Smooth muscle cell (in vitro differentiated cells): Measurements from ENCODE around the gene STRADB. TPM values are rescaled to one million over a fixed set of nuclear protein-coding genes. Genes with fewer than 3 reads are reported as not detected.

ENCODE experiments used
- DNase-seq: peaks from one replicate; lab custom pipeline; 2025; ENCODE audit not compliant: unreplicated experiment; lab: John Stamatoyannopoulos, UW
- H2AFZ ChIP-seq: fragments of 200-600 bp; sonication (generic); 2 replicates; pipeline ENCODE4 v1.6.0; 2016; ENCODE audit warnings: antibody characterized with exemption, low read depth, mild to moderate bottlenecking
- H3F3A ChIP-seq: fragments of 200-600 bp; sonication (generic); 2 replicates; pipeline ENCODE4 v1.6.0; 2017; ENCODE audit warnings: antibody characterized with exemption, low read depth
- H3K27ac ChIP-seq: fragments of 200-600 bp; sonication (generic); 2 replicates; pipeline ENCODE4 v1.5.1; 2016; ENCODE audit warnings: low read depth, mild to moderate bottlenecking
- H3K27me3 ChIP-seq: fragments of 200-600 bp; sonication (generic); 2 replicates; pipeline ENCODE4 v1.6.1; 2016; ENCODE audit warnings: low read depth, mild to moderate bottlenecking
- H3K36me3 ChIP-seq: fragments of 200-600 bp; sonication (generic); 2 replicates; pipeline ENCODE4 v1.5.1; 2016; ENCODE audit warnings: low read depth
- H3K4me1 ChIP-seq: fragments of 200-600 bp; sonication (generic); 2 replicates; pipeline ENCODE4 v1.5.1; 2016; ENCODE audit warnings: low read depth
- H3K4me2 ChIP-seq: fragments of 200-600 bp; sonication (generic); 2 replicates; pipeline ENCODE4 v1.6.0; 2016; ENCODE audit warnings: mild to moderate bottlenecking
- H3K4me3 ChIP-seq: fragments of 200-600 bp; sonication (generic); 2 replicates; pipeline ENCODE4 v1.5.1; 2016; ENCODE audit warnings: mild to moderate bottlenecking
- H3K79me2 ChIP-seq: fragments of 200-600 bp; sonication (generic); 2 replicates; pipeline ENCODE4 v1.6.0; 2016; ENCODE audit warnings: low read depth, mild to moderate bottlenecking
- H3K9ac ChIP-seq: fragments of 200-600 bp; sonication (generic); 2 replicates; pipeline ENCODE4 v1.6.0; 2016; ENCODE audit warnings: low read depth
- H3K9me3 ChIP-seq: fragments of 200-600 bp; sonication (generic); replicated peaks from 2 replicates; pipeline ENCODE4 v1.5.1; 2016; ENCODE audit warnings: low read depth
- H4K20me1 ChIP-seq: fragments of 200-600 bp; sonication (generic); 2 replicates; pipeline ENCODE4 v1.6.0; 2016; ENCODE audit warnings: low read depth
- WGBS: methylation state at CpG from one replicate; pipeline ENCODE4 v1.1.7; 2016; ENCODE audit warnings: low lambda C conversion rate; 5-methylcytosine and 5-hydroxymethylcytosine counted together
- polyA plus RNA-seq: library from polyadenylated mRNA; unstranded; fragments of >200 nt; fragmentation: Nextera tagmentation; extraction: Ambion mirVana; gene quantifications from 2 replicates; pipeline ENCODE4 v1.2.1, GENCODE V29; 2016
- total RNA-seq: library from RNA; depleted of rRNA; stranded (reverse); fragments of >200 nt; gene quantifications from 2 replicates; pipeline ENCODE4 v1.2.3, GENCODE V29; 2014
- TF ChIP-seq, protein P1 (sequence below): fragments of 200-600 bp; sonication (generic); IDR thresholded peaks from 2 replicates; pipeline ENCODE4 v1.5.1; 2017; ENCODE audit warnings: borderline replicate concordance, mild to moderate bottlenecking, antibody characterized with exemption; ENCODE audit not compliant: insufficient read depth, poor library complexity, severe bottlenecking

The STRADB gene
- total and polyA plus RNA-seq, 2 experiments from 2014 or later = 15.8 to 20.5 TPM

DNA sequence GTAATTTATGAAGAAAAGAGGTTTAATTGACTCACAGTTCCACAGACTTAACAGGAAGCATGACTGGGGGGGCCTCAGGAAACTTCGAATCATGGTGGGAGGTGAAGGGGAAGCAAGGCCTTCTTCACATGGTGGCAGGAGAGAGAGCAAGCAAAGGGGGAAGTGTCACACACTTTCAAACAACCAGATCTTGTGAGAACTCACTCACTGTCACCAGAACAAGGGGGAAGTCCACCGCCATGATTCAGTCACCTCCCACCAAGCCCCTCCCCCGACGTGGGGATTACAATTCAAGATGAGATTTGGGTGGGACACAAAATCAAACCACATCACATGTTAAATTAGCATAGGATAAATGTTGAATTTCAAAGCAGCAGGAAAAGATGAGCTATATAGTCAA, 56.2 kb downstream of the STRADB start:
- H3K36me3 ChIP-seq = no peaks in the 10 kb centered on the region
- H3K27ac ChIP-seq = no peak overlapping the region
- no peaks in the 10 kb centered on the region for H3F3A ChIP-seq
- no peak overlapping the region for H3K4me3 ChIP-seq
- H3K9me3 ChIP-seq = no peaks in the 10 kb centered on the region
- no peaks in the 10 kb centered on the region for H3K4me1 ChIP-seq
- H3K9ac ChIP-seq = no peak overlapping the region
- no peak overlapping the region for H3K4me2 ChIP-seq
- no peaks in the 10 kb centered on the region for H3K27me3 ChIP-seq
- TF ChIP-seq, protein P1, sequence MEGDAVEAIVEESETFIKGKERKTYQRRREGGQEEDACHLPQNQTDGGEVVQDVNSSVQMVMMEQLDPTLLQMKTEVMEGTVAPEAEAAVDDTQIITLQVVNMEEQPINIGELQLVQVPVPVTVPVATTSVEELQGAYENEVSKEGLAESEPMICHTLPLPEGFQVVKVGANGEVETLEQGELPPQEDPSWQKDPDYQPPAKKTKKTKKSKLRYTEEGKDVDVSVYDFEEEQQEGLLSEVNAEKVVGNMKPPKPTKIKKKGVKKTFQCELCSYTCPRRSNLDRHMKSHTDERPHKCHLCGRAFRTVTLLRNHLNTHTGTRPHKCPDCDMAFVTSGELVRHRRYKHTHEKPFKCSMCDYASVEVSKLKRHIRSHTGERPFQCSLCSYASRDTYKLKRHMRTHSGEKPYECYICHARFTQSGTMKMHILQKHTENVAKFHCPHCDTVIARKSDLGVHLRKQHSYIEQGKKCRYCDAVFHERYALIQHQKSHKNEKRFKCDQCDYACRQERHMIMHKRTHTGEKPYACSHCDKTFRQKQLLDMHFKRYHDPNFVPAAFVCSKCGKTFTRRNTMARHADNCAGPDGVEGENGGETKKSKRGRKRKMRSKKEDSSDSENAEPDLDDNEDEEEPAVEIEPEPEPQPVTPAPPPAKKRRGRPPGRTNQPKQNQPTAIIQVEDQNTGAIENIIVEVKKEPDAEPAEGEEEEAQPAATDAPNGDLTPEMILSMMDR = no peak
- DNase-seq = no peak
- no peaks in the 10 kb centered on the region for H4K20me1 ChIP-seq
- H2AFZ ChIP-seq = no peak overlapping the region
- WGBS = 92% methylated on average over 4 of the region's 4 CpGs
- no peaks in the 10 kb centered on the region for H3K79me2 ChIP-seq

DNA sequence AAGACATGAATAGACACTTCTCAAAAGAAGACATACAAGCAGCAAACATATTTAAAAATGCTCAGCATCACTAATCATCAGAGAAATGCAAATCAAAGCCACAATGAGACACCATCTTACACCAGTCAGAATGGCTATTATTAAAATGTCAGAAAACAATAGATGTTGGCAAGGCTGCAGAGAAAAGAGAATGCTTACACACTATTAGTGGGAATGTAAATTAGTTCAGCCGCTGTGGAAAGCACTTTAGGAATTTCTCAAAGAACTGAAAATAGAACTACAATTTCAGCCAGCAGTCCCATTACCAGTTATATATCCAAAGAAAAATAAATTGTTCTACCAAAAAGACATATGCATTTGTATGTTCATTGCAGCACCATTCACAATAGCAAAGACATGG, 61.7 kb downstream of the STRADB start:
- no peaks in the 10 kb centered on the region for H3K4me1 ChIP-seq
- no peaks in the 10 kb centered on the region for H3F3A ChIP-seq
- no peaks in the 10 kb centered on the region for H3K27me3 ChIP-seq
- no peak overlapping the region for H3K9ac ChIP-seq
- no peak overlapping the region for H3K4me3 ChIP-seq
- H3K9me3 ChIP-seq = no peaks in the 10 kb centered on the region
- H3K36me3 ChIP-seq = no peaks in the 10 kb centered on the region
- TF ChIP-seq, protein P1 = no peak
- H4K20me1 ChIP-seq = no peaks in the 10 kb centered on the region
- no peak overlapping the region for H3K4me2 ChIP-seq
- H3K79me2 ChIP-seq = no peaks in the 10 kb centered on the region
- WGBS = 64% methylated on average over 1 of the region's 1 CpG
- no peak overlapping the region for H3K27ac ChIP-seq
- H2AFZ ChIP-seq = no peak overlapping the region
- no peak for DNase-seq

DNA sequence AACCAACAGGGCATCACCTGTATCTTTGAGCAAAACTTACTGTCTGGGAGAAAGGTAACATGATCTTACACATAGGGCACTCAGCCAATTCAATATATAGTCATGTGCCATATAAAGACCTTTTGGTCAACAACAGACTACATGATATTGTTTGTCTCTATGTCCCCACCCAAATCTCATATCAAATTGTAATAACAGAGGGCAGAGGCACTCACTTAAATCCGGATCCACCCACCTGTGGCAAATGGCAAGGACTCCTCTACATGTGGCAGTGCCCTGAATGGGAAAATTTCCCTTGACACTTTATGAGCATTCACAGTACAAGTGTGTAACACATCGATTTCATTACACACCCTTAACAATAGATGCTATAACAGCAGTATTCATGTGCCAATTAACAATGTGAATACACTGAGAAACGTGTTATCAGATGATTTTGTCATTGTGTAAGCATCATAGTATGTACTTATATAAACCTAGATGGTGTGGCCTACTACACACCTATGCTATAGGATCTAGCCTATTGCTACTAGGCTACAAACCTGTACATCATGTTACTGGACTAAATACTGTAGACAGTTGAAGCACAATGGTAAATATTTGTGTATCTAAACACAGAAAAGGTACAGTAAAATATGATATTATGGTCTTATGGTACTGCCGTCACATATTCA, 64.2 kb downstream of the STRADB start:
- H3K79me2 ChIP-seq = no peaks in the 10 kb centered on the region
- no peak for DNase-seq
- H3F3A ChIP-seq = no peaks in the 10 kb centered on the region
- H3K4me1 ChIP-seq = no peaks in the 10 kb centered on the region
- TF ChIP-seq, protein P1 = no peak
- no peak overlapping the region for H3K4me3 ChIP-seq
- H3K4me2 ChIP-seq = no peak overlapping the region
- H3K27ac ChIP-seq = no peak overlapping the region
- H3K36me3 ChIP-seq = no peaks in the 10 kb centered on the region
- no peak overlapping the region for H2AFZ ChIP-seq
- no peaks in the 10 kb centered on the region for H3K9me3 ChIP-seq
- H4K20me1 ChIP-seq = no peaks in the 10 kb centered on the region
- no peaks in the 10 kb centered on the region for H3K27me3 ChIP-seq
- no peak overlapping the region for H3K9ac ChIP-seq
- WGBS = 87% methylated on average over 4 of the region's 4 CpGs

DNA sequence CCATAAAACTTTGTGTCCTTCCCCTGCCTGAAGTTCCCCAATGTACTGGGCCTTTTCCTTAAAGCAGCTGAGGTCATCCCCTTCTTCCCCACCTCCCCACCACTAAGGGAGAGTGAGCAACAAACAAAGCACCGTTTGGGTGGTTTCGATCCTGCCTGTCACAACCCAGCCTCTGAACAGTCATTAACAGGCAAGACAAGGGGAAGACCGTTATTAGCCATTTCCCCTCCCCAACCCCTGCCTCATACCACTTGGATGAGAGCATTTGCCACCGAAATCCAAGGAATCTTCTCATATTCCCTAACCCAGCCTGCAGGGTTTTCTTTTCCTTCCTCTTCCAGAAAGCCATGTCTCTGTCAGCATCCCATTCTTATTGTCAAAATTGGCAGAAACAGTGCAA, 65.6 kb downstream of the STRADB start:
- Histone ChIP-seq H2AFZ (no peak overlapping the region), H3K79me2 (no peaks in the 10 kb centered on the region), H3K4me2 (no peak overlapping the region), H3F3A (no peaks in the 10 kb centered on the region), H3K27ac (no peak overlapping the region), H3K4me3 (no peak overlapping the region), H3K27me3 (no peaks in the 10 kb centered on the region), H3K9ac (no peak overlapping the region), H3K9me3 (no peaks in the 10 kb centered on the region), H3K4me1 (no peaks in the 10 kb centered on the region), H4K20me1 (no peaks in the 10 kb centered on the region), H3K36me3 (no peaks in the 10 kb centered on the region)
- TF ChIP-seq, protein P1 = no peak
- DNase-seq = no peak
- WGBS = 36% methylated on average over 4 of the region's 4 CpGs
